NCI-H1417 (cell line): Measurements from ENCODE around the gene ZNF736.
"Not testable (repeated sequence)": the region's sequence is repeated elsewhere in the genome, so short reads cannot be mapped to it uniquely, and the experiment has no call there.

Experiments used
- DNase-seq, 3 experiments: peaks; one replicate each; lab custom pipeline; 2025; lab: John Stamatoyannopoulos, UW

Gene ZNF736

DNA sequence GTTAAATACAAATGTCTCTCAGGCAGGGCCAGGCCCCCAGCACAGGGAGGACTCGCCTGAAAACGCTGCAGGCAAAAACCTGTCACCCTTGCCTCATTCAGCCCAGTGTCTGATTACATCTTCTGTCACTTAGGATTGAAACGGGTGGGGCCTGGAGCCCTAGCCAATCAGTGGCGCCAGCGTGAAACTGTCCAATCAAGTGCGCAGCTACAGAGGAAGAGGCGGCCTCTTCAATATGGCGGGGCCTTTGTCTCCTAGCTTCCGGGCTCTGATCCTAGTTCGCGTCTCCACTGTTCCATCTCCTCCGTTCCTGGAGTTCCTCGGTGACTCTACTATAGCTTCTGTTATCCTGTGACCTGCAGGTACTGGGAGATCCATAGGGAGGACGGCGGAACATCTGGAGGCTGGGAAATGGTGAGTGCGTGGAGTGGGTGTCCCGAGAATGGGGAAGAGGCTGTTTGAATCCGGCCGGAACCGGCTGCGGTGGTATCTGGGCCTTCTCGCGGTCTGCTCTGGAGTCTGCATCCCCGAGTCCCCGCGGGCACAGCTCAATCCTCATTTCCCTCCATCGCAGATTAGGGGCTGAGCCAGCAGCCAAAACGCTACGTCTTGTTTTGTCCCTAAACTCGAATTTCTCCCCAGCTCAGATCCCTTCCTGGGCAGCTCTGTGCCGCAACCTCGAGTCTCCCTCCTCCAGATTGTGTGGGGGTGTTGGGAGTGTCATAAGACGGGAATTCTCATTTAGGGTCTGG is at the start of gene ZNF736:
Gene ZNF736, plus strand, starts transcription at position 222 of the 752 bp plus-strand sequence. Its CDS starts 190 bp downstream, at position 412.
- peak; percentile 94 to 98 (median 97) for DNase-seq

DNA sequence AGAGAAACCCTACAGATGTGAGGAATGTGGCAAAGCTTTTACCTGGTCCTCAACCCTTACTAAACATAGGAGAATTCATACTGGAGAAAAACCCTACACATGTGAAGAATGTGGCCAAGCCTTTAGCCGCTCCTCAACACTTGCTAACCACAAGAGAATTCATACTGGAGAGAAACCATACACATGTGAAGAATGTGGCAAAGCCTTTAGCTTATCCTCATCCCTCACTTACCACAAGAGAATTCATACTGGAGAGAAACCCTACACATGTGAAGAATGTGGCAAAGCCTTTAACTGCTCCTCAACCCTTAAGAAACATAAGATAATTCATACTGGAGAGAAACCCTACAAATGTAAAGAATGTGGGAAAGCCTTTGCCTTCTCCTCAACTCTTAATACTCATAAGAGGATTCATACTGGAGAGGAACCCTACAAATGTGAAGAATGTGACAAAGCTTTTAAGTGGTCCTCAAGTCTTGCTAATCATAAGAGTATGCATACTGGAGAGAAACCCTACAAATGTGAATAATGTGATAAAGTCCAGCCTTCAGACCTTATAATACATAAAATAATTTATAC is 47.3 kb upstream of the ZNF736 start:
- no peak for DNase-seq

DNA sequence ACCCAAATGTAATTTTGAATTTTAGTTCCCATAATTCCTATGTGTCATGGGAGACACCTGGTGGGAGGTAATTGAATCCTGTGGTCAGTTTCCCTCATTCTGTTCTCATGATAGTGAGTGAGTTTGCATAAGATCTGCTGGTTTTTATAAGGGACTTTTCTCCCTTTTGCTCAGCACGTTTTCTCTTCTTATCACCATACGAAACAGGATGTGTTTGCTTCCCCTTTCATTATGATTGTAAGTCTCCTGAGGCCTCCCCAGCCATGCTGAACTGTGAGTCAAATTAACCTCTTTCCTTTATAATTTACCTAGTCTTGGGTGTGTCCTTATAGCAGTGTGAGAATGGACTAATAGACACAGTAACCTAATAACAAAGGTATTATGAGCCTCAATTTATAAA is 36.1 kb upstream of the ZNF736 start:
- DNase-seq = no peak

DNA sequence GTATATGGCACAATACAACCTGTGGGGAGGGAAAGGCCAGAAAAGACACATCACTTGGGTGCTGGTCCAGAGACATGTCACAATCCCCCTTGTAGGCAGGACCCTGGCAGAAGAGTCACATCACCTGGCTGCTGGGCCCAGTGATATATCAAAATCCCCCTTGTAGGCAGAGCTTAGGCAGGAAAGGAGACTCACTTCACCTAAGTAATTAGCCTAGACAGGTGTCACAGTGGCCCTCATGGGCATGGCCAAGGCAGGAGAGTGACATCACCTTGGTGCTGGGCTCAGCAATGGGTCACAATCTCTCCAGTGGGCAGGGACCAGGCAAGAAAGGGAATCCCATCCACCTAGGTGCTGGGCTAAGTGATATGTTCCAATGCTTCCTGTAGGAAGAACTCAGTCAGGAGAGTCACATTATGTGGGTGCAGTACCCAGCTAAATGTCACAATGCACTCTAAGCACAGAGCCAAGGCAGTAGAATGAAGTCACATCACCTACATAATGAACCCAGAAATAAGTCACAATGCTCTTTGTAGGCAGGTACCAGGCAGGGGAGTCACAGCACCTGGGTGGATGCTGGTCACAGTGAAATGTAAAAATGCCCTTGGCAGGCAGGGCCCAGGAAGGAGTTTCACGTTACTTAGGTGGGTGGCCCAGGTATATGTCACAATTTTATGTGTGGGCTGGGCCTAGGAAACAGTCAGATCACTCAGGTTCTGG is 18.9 kb upstream of the ZNF736 start:
- no peak for DNase-seq

DNA sequence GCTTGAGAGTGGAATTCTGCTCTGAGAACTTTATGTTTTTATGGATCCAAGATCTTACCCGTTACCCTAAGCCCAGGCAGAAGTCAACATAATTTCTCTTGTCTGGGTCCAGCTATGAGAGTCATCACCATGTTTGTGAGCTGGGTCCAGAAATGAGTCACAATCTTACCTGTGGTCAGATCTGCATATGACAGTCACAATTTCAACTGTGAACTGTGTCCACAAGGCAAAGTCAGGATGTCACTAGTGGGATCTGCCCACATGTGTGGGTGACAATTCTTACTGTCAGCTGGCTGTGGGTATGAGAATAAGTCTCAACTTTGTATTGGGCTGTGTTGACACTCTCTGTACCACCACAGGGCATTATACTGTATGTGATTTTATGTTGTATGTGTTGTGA is 16.3 kb upstream of the ZNF736 start:
- not testable (repeated sequence) for DNase-seq

DNA sequence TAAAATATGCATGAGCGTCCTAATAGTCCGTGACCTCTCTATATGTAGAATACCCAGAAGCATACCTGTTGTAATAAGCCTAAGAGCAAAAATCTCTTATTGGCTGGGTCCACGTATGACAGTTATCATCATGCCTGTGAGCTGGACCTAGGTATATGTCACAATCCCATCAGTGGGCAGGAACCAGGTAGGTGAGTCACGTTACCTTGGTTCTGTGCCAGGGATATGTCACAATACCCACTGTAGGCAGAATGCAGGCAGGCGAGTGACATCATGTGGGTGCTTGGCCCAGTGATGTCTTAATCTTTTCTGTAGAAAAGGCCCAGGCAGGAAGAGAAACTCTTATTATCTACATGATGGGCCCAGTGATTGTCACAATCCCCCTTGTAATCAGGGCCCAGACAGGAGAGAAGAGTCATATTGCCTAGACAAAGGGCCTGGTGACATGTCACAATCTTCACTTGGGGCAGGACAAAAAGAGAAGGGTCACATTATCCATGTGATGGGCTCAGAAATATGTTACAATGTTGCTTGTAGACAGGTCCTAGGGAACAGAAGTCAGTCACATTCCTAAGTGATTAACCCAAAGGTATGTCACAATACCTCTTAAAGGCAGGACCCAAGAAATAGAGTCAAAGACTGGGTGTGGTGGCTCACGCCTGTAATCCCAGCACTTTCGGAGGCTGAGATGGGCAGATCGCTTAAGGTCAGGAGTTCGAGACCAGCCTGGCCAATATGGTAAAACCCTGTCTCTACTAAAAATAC is 12.9 kb upstream of the ZNF736 start:
- no peak for DNase-seq

DNA sequence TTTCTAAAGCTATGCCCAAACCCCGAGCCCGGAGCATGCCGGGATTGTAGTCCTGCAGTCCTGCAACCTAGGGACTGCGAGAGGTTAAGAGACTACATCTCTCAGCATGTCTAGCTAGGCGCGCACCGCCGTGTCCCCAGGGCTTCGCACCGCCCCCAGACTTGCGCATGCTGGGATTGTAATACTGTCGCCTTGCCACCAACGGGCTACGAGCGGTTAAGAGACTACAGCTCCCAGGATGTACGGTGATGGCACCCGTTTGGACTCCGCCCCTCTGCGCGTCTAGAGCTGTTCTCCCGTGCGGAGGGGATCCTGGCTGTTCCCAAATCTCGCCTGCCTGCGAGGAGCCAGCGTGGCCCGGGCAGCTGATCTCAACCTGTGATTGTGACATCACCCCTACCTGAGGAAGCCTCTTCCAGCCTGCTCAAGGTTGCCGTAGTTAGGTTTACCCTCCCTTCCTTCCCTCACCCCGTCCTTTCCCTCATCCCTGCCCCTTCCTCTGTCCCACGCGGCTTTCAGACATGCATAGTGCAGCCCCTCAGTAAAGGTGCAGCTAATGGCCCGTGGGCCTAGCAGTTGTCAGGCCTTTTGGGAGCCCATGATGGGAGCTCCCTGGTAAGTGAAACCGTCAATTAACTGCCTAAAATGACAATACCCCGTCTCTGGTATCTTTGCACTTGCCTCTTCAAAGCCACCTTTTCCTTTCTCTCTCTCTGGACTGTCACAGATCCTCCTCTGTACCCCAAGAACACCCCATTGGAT is 6.3 kb upstream of the ZNF736 start:
- DNase-seq = peak; percentile 86 to 97 (median 96)

DNA sequence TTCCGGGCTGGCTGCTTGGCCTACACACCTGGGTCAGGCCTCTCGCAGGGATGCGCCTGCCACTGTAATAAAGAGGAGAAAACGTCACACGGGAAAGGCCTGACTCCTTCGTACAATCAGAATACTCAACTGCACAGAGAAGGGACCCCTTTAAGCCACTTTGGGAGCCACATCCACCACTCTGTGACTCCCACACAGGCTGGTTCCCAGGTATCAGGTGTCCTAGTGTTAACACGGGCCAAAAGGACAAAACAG is 5.8 kb upstream of the ZNF736 start:
- peak in 1 of 3 experiments; percentile 53 for DNase-seq

DNA sequence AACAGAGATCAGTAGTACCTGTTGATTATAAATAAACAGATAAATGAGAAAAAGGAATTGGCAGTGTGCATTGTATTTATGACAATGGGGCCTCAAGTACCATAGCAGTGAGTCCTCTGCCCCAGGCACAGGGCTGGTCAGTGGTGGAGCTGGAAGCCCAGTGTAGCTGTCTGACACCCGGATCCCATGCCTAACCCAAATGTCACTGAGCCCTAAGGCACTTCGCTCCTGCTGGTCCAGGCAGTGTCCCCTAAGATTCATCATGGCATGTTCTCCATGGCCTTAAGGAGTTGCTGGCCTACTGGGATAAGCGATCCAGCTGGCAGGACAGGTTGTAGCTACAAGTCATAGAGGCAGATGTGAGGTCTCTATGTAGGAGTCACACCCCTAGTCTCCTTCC is 3.3 kb upstream of the ZNF736 start:
- DNase-seq = no peak

DNA sequence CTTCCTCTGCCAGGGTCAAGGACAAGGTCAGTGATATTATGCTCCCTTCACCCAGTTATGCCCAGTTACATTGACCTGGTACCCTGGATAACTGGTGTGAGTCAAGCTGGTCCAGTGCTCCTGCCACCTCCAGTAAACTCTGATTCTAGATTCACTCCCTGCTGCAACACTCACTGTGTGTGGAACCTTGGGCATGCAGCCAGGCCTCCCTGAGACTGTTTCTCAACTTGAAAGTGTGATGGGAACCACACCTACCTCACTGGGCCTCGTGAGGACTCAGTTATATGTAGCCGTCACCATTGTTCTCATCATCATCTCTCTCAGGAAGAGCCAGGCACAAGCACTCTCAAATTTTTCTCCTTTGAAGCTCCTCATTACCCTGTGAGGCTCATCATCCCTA is 935 bp upstream of the ZNF736 start:
- no peak for DNase-seq

DNA sequence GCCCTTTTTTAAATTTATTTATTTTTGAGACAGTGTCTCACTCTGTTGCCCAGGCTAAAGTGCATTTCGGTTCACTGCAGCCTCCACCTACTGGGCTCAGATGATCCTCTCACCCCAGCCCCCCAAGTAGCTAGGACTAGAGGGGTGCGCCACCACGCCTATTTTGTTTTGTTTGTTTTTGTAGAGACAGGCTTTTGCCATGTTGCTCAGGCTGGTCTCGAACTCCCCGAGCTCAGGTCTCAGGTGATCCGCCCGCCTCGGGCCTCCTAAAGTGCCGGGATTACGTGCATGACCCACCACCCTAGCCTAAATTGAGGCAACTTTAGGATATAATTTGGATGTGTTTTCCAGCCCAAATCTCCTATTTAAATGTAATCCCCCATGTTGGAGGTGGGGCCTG is 805 bp downstream of the ZNF736 start:
- DNase-seq = peak in 2 of 3 experiments; percentile 27 to 54

DNA sequence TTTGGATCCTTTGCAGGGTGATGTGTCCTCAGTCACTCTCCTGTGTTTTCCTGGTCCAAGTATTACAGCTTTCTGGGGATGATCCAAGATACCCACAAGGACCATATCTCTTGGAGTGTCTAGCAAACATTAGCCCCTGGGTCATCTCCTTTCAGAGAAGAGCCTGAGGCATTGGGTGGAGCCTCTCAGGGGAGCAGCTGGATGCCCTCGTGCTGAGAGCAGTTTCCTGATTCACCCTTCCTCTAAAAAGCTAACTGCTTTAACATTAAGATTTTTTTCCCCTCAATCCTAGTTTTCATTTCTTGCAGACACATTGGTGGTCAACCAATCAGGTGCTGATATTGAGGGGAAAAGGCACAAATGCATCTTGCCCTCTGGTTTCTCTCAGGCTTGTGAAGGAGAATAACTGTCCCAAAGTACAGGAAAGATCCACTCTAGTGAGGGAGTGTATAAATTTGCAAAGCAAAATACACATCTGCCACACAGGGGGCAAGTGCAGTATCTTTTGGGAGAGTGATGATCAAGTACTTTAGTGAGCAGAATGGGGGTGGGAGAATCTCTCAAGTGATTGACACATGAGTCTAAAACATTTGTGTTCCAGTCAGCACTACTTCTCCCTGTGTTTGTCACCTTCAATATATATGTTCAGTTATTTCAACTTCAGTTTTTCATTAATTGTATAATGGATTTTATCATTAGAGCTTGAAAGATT is 2.4 kb downstream of the ZNF736 start:
- DNase-seq = peak in 1 of 3 experiments; percentile 14

DNA sequence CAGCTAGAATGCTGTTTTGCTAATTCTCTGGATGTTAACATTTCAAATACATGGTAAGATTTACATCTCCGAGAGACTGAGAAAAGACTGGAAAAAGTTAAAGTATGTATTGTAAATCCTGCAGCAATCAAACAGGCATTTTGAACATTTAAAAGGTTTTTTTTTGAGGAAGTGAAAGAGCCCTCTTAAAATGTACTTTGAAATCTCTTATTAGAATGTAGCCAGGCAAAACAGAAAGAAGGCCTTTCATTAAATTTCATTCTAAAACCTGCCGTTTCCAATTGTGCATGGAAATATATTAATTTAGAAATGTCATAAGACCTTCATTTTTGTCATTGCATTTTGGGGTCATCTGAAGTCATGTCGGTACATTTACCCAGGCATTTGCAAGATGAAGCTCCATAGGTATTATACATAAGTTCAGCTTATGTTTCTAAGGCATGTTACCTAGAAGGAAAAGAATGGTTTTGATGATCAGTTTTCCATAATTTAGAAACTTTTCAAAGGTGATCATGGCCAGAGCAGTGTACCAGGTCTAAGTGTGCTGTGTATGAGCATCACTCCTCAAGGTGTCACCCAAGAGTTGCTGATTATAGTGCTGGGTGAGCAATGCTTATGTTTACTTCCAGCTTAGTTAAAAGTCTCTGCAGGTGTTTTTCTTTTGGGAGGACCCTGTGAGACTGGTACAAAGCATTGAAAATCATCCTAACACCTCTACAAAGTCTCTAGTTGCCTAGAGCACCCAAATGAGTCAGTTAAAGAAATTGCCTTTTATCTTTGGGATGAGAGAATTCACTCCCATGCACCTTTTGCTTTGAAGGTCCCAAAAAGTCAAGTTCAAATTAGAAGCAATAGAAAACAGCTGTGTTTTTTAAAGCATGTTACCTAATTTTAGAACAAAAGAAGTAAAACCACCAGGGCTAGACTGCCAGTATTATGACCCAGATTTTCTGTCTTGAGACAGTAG is 7.1 kb downstream of the ZNF736 start:
- DNase-seq = peak in 1 of 3 experiments; percentile 53

DNA sequence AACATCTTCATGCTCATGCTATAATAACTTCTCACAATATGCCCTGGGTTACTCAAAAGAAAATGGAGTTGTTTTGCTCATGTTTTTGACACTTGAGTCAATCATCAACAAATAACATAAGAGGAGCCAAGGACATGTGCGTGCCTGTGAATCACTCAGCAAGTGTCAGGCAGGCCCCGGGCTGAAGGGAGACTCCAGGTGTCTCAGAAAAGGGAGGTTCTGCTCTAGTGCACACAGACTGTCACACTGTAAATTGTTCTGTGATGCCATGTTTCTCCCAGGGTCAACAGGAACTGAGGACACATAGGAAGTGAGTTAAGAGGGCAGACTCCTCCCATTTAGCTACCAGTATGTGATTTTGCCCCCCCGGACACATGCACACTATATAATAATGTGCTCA is 10.4 kb downstream of the ZNF736 start:
- peak in 2 of 3 experiments; percentile 17 to 55 for DNase-seq

DNA sequence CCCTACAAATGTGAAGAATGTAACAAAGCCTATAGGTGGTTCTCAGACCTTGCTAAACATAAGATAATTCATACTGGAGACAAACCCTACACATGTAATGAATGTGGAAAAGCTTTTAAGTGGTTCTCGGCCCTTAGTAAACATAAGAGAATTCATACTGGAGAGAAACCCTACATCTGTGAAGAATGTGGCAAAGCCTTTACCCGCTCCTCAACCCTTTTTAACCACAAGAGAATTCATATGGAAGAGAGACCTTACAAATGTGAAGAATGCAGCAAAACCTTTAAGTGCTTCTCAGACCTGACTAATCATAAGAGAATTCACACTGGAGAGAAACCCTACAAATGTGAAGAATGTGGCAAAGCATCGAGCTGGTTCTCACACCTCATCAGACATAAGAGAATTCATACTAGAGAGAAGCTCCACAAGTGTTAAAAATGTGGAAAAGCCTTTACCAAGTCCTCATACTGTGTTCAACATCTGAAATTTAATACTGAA is 35.0 kb downstream of the ZNF736 start:
- DNase-seq = not testable (repeated sequence)

DNA sequence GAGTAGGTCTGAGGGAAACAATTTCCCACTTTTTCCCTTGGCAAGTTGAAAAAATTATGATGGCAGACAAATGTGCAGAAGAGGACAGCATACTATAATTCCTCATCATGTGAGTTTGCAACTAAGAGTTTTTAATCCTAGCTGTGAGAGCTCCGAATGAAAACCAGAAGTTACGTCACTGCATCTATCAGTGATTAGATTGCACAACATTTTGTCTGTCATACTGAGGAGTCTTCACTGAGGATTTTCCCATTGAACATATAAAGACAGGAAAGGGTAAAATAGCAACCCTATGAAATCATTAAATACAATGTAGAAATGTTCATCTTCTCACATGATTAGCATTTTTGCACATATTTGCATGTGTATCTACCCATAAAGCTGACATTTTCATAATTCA is 45.8 kb downstream of the ZNF736 start:
- DNase-seq = no peak

DNA sequence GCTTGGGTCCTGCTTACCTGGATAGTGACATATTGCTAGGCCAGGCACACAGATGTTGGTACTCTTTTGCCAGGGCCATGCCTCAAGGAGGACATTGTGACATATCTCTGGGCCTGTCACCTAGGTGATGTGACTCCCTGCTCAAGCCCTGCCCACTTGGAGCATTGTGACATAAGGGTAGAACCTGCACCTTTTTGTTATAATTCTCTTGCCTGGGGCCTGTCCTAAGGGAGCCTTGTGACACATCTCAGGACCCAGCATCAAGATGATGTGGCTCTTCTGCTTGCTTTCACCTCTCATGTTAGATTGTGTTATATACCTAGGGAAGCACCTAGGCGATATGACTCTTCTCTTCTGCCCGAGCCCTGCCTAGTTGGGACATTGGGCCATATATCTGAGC is 57.4 kb downstream of the ZNF736 start:
- no peak for DNase-seq

DNA sequence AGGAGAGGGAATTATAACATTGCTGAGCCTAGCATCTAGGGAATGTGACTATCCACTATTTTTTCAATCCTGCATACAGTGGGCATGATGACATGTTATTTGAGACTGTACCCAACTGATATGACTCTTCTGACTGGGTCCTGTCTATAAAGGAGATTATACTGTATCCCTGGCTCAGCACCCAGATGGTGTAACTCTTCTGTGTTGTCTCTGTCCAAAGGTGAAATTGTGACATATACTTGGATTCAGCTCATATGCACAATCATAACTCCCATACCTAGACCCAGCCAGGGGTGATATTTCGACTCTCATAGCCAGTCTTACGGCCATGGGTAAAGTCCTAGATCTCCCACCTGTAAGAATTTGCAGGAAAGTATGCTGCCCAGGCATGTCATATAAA is 59.3 kb downstream of the ZNF736 start:
- no peak for DNase-seq

DNA sequence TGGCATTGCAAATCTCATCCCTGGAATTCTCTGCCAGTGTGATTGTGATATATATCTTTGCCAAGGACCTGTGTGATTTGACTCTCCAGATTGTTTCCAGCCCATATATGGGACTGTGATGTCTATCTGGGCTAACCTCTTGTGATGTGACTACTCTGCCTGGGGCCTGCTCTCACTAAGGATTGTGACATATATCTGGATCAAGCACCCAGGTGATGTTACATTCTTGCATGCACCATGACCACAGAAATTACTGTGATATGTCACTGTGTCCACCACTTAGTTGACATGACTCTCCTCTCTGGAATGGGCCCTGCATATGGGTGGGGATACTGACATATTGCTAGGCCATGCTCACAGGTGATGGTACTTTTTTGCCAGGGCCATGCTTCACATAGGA is 86.6 kb downstream of the ZNF736 start:
- DNase-seq = no peak
